Lung (tissue), 12 donors: ENCODE data around the gene BEX3. TPM values are rescaled to one million over a fixed set of nuclear protein-coding genes. Genes with fewer than 3 reads are reported as not detected.
"Not testable (repeated sequence)": the region's sequence is repeated elsewhere in the genome, so short reads cannot be mapped to it uniquely, and the experiment has no call there.

Source experiments
- ATAC-seq: fragments of 200-7000 bp; cut with Tn5 transposase; one replicate; pipeline ENCODE4 v1.9.1; 2020; ENCODE audit warnings: moderate number of reproducible peaks; ENCODE audit not compliant: insufficient read depth, low FRiP score
- DNase-seq, 3 donors: peaks; one replicate each; pipeline ENCODE4 v3.0.0-alpha.2; 2013 to 2017
- H3K27ac ChIP-seq, 2 donors: one replicate each; pipeline ENCODE4 v1.5.1; 2013; ENCODE audit warnings: mild to moderate bottlenecking in 2 of 2, moderate library complexity in 2 of 2, control low read depth in 1 of 2, inconsistent platforms in 1 of 2, low read depth in 1 of 2, low read length in 1 of 2
- H3K27me3 ChIP-seq, 3 donors: one replicate each; pipeline ENCODE4 v1.5.1; 2013; ENCODE audit warnings: low read length in 2 of 3; ENCODE audit not compliant: control insufficient read depth in 3 of 3, insufficient read depth in 3 of 3
- H3K36me3 ChIP-seq, 4 donors: one replicate each; pipeline ENCODE4 v1.5.1; 2013; ENCODE audit warnings: low read length in 4 of 4, mild to moderate bottlenecking in 1 of 4, moderate library complexity in 1 of 4; ENCODE audit not compliant: control insufficient read depth in 4 of 4, insufficient read depth in 4 of 4
- H3K4me1 ChIP-seq, 5 donors: one replicate each; pipeline ENCODE4 v1.5.1; 2013; ENCODE audit warnings: low read length in 5 of 5, mild to moderate bottlenecking in 2 of 5, moderate library complexity in 1 of 5; ENCODE audit not compliant: control insufficient read depth in 5 of 5, insufficient read depth in 5 of 5
- H3K4me3 ChIP-seq: one replicate; pipeline ENCODE4 v1.5.1; 2013; ENCODE audit warnings: mild to moderate bottlenecking, control low read depth, moderate library complexity
- H3K9ac ChIP-seq, 2 donors: one replicate each; pipeline ENCODE4 v1.5.1; 2013; ENCODE audit warnings: low read length in 2 of 2, control low read depth in 1 of 2; ENCODE audit not compliant: insufficient read depth in 1 of 2
- H3K9me3 ChIP-seq, 4 donors: one replicate each; pipeline ENCODE4 v1.5.1; 2013; ENCODE audit warnings: low read length in 3 of 4, mild to moderate bottlenecking in 1 of 4, moderate library complexity in 1 of 4; ENCODE audit not compliant: control insufficient read depth in 4 of 4, insufficient read depth in 3 of 4
- WGBS, 2 donors: extraction: QIAGEN DNeasy Blood & Tissue Kit; methylation state at CpG; one replicate each; pipeline ENCODE4 v1.1.7; 2013; 5-methylcytosine and 5-hydroxymethylcytosine counted together
- polyA plus RNA-seq, 2 donors: library from polyadenylated mRNA; stranded (reverse); fragments of 200-250 nt; gene quantifications; one replicate each; pipeline ENCODE4 v1.2.1, GENCODE V29; 2013
- total RNA-seq, 2 donors: library from RNA; depleted of rRNA in 1 of 2; stranded (reverse); fragments of >200 nt in 1 of 2; gene quantifications; one replicate each; pipeline ENCODE4 v1.2.1, GENCODE V29; 2014 to 2021
- TF ChIP-seq, protein P1 (sequence below): IDR thresholded peaks from 2 replicates; pipeline ENCODE4 v1.5.1; 2012; ENCODE audit warnings: mild to moderate bottlenecking; ENCODE audit errors: control extremely low read depth, extremely low read depth
- donor health status: control.
- donor health status: control.
- donor health status: Bipolar disorder and iron deficiency.
- donor health status: healthy.
- donor health status: DM: yes; HTN: yes; CAD: no.

BEX3 gene
- total and polyA plus RNA-seq, 4 donors = 79.7 to 145 (median 96.4) TPM

DNA sequence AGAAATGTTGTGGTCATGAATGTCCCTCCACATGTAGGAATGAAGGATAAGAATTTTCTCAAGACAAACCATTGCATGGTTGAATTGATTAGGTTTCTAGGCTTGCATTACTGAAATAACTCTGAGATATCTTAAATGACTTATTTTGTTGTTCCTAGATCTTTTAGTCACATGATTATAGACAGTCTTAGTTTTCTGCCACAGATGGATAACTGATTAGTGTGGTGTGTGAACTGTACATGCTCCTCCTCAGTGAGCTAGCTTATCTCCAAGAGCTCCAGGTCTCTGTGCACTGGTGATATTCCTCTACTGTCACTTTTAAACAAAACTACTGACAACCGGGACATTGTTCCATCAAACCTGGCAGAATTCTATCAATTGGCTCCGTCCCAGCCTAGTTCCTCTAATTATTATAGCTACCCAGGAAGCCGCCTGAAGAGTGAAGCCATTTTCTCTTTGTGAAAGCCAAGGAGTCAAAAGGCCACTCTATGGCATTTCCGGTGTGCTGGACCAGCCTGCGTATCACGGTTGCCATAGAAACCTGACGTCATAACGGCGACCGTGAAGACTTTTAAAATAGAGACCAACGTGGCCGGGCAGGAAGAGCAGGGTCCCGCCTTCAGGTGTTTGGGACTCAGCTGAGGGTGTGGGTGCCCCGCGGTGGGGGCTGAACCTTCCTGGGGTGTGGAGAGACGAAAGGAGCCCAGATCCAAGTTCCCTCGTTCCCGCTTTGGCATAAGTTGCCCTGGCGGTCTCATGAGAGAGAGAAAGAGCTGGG is 28.1 kb downstream of the BEX3 start:
- Histone ChIP-seq H3K4me1 (peaks cover 0 to 3% (median 0%) of the 10 kb centered on the region in 5 donors), H3K36me3 (no peaks in the 10 kb centered on the region), H3K4me3 (no peak overlapping the region), H3K27me3 (peaks cover 2 to 12% (median 5%) of the 10 kb centered on the region in 3 donors), H3K27ac (peak overlapping the region in 1 of 2 donors; percentile 23), H3K9me3 (peaks cover 0 to 1% (median 0%) of the 10 kb centered on the region in 4 donors), H3K9ac (no peak overlapping the region)
- ATAC-seq = peak; percentile 38
- peak; percentile 83 to 91 (median 84) for DNase-seq
- TF ChIP-seq, protein P1, sequence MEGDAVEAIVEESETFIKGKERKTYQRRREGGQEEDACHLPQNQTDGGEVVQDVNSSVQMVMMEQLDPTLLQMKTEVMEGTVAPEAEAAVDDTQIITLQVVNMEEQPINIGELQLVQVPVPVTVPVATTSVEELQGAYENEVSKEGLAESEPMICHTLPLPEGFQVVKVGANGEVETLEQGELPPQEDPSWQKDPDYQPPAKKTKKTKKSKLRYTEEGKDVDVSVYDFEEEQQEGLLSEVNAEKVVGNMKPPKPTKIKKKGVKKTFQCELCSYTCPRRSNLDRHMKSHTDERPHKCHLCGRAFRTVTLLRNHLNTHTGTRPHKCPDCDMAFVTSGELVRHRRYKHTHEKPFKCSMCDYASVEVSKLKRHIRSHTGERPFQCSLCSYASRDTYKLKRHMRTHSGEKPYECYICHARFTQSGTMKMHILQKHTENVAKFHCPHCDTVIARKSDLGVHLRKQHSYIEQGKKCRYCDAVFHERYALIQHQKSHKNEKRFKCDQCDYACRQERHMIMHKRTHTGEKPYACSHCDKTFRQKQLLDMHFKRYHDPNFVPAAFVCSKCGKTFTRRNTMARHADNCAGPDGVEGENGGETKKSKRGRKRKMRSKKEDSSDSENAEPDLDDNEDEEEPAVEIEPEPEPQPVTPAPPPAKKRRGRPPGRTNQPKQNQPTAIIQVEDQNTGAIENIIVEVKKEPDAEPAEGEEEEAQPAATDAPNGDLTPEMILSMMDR = no peak
- WGBS, 2 donors = 4 to 18% methylated on average over 19 of the region's 19 CpGs

DNA sequence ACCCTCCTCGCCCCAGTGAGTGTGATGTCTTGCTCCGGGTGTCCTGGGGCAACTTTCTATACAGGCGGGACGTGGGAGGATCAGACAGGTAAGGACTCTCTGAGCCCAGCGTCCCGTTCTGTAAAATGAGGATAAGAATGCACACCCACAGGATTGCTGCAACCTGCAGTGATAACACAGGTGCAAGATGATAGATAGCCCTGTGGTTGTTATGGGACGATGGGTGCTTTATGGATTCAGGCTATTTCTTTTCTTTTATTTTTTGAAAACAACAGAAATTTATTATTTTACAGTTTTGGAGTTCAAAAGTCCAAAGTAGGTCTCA is 28.6 kb downstream of the BEX3 start:
- ATAC-seq (no peak), DNase-seq (no peak)
- H3K27ac ChIP-seq = peak overlapping the region in 1 of 2 donors; percentile 23
- H3K9me3 ChIP-seq = peaks cover 0 to 1% (median 0%) of the 10 kb centered on the region in 4 donors
- no peaks in the 10 kb centered on the region for H3K36me3 ChIP-seq
- TF ChIP-seq, protein P1 = no peak
- H3K4me1 ChIP-seq = peaks cover 0 to 3% (median 0%) of the 10 kb centered on the region in 5 donors
- no peak overlapping the region for H3K4me3 ChIP-seq
- 7 to 26% methylated on average over 7 of the region's 7 CpGs for WGBS, 2 donors
- H3K27me3 ChIP-seq = peaks cover 2 to 12% (median 5%) of the 10 kb centered on the region in 3 donors
- H3K9ac ChIP-seq = no peak overlapping the region

DNA sequence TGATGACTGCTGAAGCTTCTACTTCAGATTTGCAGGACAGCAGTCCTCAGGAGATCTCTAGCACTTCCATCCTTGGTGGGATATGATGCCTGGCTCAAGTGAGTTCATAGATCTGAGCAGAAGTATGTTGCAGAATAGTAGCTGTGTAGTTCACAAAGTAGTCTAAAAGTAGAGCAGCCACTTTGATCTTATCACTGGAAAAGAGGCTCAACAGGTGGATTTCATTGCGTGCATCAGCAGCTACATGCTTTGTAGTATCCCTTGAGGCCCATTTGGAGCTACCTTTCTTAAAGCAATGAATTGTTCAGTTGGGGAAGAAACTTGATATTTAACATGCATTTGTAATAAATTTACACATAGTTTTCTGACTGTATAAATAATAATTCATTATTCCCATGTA is 29.9 kb downstream of the BEX3 start:
- TF ChIP-seq, protein P1 = no peak
- Histone ChIP-seq H3K27ac (no peak overlapping the region), H3K27me3 (peaks cover 0 to 3% (median 2%) of the 10 kb centered on the region in 3 donors), H3K4me1 (peaks cover 0 to 3% (median 0%) of the 10 kb centered on the region in 5 donors), H3K4me3 (no peak overlapping the region), H3K36me3 (no peaks in the 10 kb centered on the region), H3K9me3 (no peaks in the 10 kb centered on the region), H3K9ac (no peak overlapping the region)
- DNase-seq = no peak
- 67 to 93% methylated on average over 1 of the region's 1 CpG for WGBS, 2 donors
- no peak for ATAC-seq

DNA sequence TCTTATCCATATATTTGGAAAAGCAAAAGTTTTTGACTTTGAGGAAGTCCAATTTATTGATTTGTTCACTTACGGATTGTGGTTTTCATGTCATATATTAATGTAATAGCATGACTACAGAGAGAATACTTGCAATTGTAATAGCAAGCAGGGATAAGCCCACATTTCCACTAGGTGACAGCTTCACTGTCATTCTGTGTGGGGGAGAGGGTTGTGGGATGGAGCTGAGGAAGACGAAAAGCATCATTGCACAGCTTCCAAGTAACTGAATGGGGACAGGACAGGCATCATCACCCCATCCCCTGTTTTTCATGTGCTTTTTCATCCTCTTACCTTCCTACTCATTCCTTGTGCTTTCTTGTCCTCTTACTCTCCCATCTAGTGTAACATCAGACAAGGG is 31.4 kb downstream of the BEX3 start:
- 82 to 91% methylated on average over 2 of the region's 2 CpGs for WGBS, 2 donors
- no peak overlapping the region for H3K27ac ChIP-seq
- no peaks in the 10 kb centered on the region for H3K9me3 ChIP-seq
- H3K36me3 ChIP-seq = no peaks in the 10 kb centered on the region
- H3K4me3 ChIP-seq = no peak overlapping the region
- TF ChIP-seq, protein P1 = no peak
- no peak for DNase-seq
- H3K4me1 ChIP-seq = peaks cover 0 to 3% (median 0%) of the 10 kb centered on the region in 5 donors
- no peak for ATAC-seq
- peaks cover 0 to 2% (median 0%) of the 10 kb centered on the region in 3 donors for H3K27me3 ChIP-seq
- no peak overlapping the region for H3K9ac ChIP-seq

DNA sequence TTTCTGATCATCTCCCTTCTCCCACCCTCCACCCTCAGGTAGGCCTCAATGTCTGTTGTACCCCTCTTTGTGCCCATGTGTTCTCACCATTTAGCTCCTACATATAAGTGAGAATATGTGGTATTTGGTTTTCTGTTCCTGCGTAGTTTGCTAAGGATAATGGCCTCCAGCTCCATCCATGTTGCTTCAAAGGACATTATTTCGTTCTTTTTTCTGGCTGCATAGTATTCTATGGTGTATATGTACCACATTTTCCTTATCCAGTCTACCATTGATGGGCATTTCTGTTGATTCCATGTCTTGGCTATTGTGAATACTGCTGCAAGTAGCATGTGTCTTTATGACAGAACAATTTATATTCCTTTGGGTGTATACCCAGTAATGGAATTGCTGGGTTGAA is 35.4 kb downstream of the BEX3 start:
- H3K27me3 ChIP-seq, ATAC-seq, H3K27ac ChIP-seq, H3K9ac ChIP-seq, DNase-seq, H3K4me3 ChIP-seq, H3K9me3 ChIP-seq, H3K36me3 ChIP-seq, H3K4me1 ChIP-seq: not testable (repeated sequence)
- WGBS, 2 donors = 75 to 98% methylated on average over 2 of the region's 2 CpGs
